Neural progenitor cell (in vitro differentiated cells): Measurements from ENCODE around the gene NCS1.

Experiments
- EZH2 ChIP-seq: fragments of 200-600 bp; sonication (generic); IDR thresholded peaks from 2 replicates; pipeline ENCODE4 v1.6.1; 2017; ENCODE audit warnings: antibody characterized with exemption, mild to moderate bottlenecking, moderate library complexity
- EZH2phosphoT487 ChIP-seq: fragments of 200-600 bp; sonication (generic); IDR thresholded peaks from 2 replicates; pipeline ENCODE4 v1.6.1; 2017; ENCODE audit warnings: antibody characterized with exemption
- TF ChIP-seq, protein P1 (sequence below): fragments of 200-600 bp; sonication (generic); IDR thresholded peaks from 2 replicates; pipeline ENCODE4 v1.5.1; 2017; ENCODE audit warnings: antibody characterized with exemption, mild to moderate bottlenecking

DNA sequence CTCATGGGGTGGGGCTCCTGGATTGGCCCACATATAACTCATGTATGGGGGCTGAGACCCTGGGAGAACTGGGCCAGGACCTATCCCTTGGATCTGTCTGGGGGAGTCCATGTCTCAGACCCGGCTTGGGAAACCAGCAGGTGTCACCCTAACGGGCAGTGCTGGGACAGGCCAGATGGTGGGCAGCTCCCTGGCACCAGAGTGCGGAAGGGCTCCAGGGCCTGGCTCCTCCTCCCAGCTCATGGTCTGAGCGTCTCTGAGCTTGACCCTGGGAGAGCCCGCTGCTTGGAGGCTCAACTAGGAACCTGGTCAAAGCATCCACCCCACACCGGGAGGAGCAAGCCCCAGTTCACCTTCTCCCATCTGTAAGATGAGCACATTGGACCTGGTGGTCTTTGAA lies 15.5 kb upstream of the NCS1 start:
- TF ChIP-seq, protein P1, sequence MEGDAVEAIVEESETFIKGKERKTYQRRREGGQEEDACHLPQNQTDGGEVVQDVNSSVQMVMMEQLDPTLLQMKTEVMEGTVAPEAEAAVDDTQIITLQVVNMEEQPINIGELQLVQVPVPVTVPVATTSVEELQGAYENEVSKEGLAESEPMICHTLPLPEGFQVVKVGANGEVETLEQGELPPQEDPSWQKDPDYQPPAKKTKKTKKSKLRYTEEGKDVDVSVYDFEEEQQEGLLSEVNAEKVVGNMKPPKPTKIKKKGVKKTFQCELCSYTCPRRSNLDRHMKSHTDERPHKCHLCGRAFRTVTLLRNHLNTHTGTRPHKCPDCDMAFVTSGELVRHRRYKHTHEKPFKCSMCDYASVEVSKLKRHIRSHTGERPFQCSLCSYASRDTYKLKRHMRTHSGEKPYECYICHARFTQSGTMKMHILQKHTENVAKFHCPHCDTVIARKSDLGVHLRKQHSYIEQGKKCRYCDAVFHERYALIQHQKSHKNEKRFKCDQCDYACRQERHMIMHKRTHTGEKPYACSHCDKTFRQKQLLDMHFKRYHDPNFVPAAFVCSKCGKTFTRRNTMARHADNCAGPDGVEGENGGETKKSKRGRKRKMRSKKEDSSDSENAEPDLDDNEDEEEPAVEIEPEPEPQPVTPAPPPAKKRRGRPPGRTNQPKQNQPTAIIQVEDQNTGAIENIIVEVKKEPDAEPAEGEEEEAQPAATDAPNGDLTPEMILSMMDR = no peak
- TF ChIP-seq EZH2 = no peak
- TF ChIP-seq EZH2phosphoT487 = no peak
